BLaER1 treated with 17β-estradiol and CSF1 and Interleukin-3, amounts not matched to agents 10 nM and 100 nM (cell line): ENCODE data around the gene F5.

Experiments used
- H3K27ac ChIP-seq, 11 experiments: shearing (Covaris generic); formaldehyde crosslinking; 2 replicates each; pipeline ENCODE4 v1.8.1; 2022
- H3K27me3 ChIP-seq, 11 experiments: shearing (Covaris generic); formaldehyde crosslinking; 2 replicates each; pipeline ENCODE4 v1.8.1; 2022
- H3K36me3 ChIP-seq, 11 experiments: shearing (Covaris generic); formaldehyde crosslinking; 2 replicates each; pipeline ENCODE4 v1.8.1; 2022
- H3K4me1 ChIP-seq, 10 experiments: shearing (Covaris generic); formaldehyde crosslinking; 2 replicates each; pipeline ENCODE4 v1.8.1; 2022
- H3K4me2 ChIP-seq, 11 experiments: shearing (Covaris generic); formaldehyde crosslinking; 2 replicates each; pipeline ENCODE4 v1.8.1; 2022
- H3K4me3 ChIP-seq, 10 experiments: shearing (Covaris generic); formaldehyde crosslinking; 2 replicates each; pipeline ENCODE4 v1.8.1; 2022
- H3K9ac ChIP-seq, 11 experiments: shearing (Covaris generic); formaldehyde crosslinking; 2 replicates each; pipeline ENCODE4 v1.8.1; 2022
- H3K9me3 ChIP-seq, 11 experiments: shearing (Covaris generic); formaldehyde crosslinking; replicated peaks in 1 of 11; 2 replicates each; pipeline ENCODE4 v1.8.1; 2022
- H4K20me1 ChIP-seq, 11 experiments: shearing (Covaris generic); formaldehyde crosslinking; 2 replicates each; pipeline ENCODE4 v1.8.1; 2022
- Cebpa-rat ChIP-seq, 11 experiments: shearing (Covaris generic); IDR thresholded peaks; 2 replicates each; pipeline ENCODE4 v1.8.1; 2022

F5 gene

DNA sequence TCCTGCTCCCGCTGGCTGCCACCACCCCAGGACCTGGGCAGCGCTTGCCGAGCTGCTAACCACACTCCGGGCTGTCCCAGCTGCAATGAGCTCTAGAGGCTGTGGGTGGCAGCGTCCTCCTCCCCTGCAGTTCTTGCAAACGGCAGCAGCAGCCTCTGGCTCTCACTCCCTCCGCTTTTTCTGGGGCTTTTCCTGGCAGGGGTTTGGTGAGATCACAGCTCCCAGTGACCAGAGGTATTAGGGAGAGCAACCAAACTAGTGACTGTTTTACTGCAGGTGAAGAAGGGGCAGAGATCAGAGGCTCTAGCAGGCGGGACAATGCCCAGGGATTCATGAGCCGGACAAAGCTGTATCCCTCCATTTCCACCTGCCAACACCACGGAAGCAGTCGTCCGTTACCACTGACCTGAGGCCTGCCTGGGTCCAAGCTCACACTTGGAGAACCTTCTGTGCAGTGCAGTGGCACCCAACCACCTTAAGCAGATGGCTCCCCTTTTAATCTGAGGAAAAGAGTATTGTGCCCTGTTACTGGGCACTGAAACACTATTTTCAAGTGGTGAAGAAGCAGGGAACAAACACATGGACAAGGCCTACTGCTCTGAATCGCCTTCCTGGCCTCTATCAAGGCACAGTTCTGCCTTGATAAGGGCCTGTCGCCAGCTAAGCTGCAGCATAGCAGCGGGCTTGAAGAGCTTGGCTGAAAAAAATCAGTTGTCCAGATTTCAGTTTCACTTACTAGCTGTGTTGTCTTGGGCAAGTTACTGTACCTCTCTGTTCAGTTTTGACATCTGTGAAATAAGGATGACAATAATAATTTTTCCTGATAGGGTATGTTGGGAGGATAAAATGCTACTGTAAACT lies at the start of gene F5:
F5 (minus strand) TSS at position 87 of the 861 bp plus-strand sequence. CDS start 95 bp downstream, outside the sequence.
- H3K4me3 ChIP-seq = peak within 1 kb of the TSS in 1 of 10 experiments; percentile 38; a peak in 1 of 20 replicates
- H3K27ac ChIP-seq = peak within 1 kb of the TSS in 1 of 11 experiments; percentile 24; a peak in 1 of 22 replicates
- H3K4me1 ChIP-seq = peaks cover 0 to 23% (median 0%) of the 10 kb centered on the region in 10 experiments; a peak in 9 of 20 replicates
- H4K20me1 ChIP-seq = no peaks in the 10 kb centered on the region
- no peak for TF ChIP-seq Cebpa-rat (IDR thresholded peaks at IDR 0.05)
- H3K4me2 ChIP-seq = peak within 1 kb of the TSS in 6 of 11 experiments; percentile 21 to 82 (median 54); a peak in 9 of 22 replicates
- H3K9me3 ChIP-seq = no peaks in the 10 kb centered on the region
- H3K36me3 ChIP-seq = no peaks in the 10 kb centered on the region
- 0 out of 22 replicates have a peak within 1 kb of the TSS, but pooled peaks of 1 of the 11 experiments have one; percentile 31 for H3K9ac ChIP-seq
- no peaks in the 10 kb centered on the region for H3K27me3 ChIP-seq

DNA sequence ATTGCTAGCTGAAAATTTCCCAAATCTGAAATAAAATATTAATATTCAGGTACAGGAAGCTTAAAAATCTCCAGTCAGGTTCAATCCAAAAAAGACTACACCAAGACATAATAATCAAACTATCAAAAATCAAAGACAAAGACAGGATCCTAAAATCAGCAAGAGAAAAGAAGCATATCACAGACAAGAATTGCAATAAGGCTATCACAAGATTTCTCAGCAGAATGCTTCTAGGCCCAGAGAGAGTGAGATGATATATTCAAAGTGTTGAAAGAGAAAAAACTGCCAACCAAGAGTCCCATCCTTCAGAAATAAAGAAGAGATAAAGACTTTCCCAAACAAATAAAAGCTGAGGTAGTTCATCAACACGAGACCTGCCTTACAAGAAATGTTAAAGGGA lies 48.6 kb upstream of the F5 start:
- Histone ChIP-seq H3K4me3 (no peak overlapping the region), H3K4me1 (no peaks in the 10 kb centered on the region; a peak in 1 of 20 replicates)
- no peak for TF ChIP-seq Cebpa-rat (IDR thresholded peaks at IDR 0.05)

GRCh38 chr1:169634145-169634544 lies 47.9 kb upstream of the F5 start:
- no peaks in the 10 kb centered on the region for H3K27me3 ChIP-seq
- H3K36me3 ChIP-seq = peaks cover 0 to 6% (median 0%) of the 10 kb centered on the region in 11 experiments; a peak in 1 of 22 replicates
- no peaks in the 10 kb centered on the region for H4K20me1 ChIP-seq
- no peak overlapping the region for H3K4me2 ChIP-seq
- no peak overlapping the region; a peak in 1 of 20 replicates for H3K4me3 ChIP-seq
- H3K9me3 ChIP-seq = peaks cover 50 to 74% (median 57%) of the 10 kb centered on the region in 11 experiments
- no peak overlapping the region for H3K27ac ChIP-seq
- TF ChIP-seq Cebpa-rat (IDR thresholded peaks at IDR 0.05) = no peak
- no peak overlapping the region for H3K9ac ChIP-seq
- H3K4me1 ChIP-seq = no peaks in the 10 kb centered on the region; a peak in 1 of 20 replicates

More for the DNA sequence above, 48.6 kb upstream of the F5 start:
- no peaks in the 10 kb centered on the region for H4K20me1 ChIP-seq
- H3K27me3 ChIP-seq = no peaks in the 10 kb centered on the region
- no peak overlapping the region for H3K27ac ChIP-seq
- no peak overlapping the region for H3K4me2 ChIP-seq
- H3K9me3 ChIP-seq = peaks cover 55 to 74% (median 62%) of the 10 kb centered on the region in 11 experiments
- H3K36me3 ChIP-seq = peaks cover 0 to 6% (median 0%) of the 10 kb centered on the region in 11 experiments; a peak in 1 of 22 replicates
- H3K9ac ChIP-seq = no peak overlapping the region

GRCh38 chr1:169631249-169631648 lies 45.0 kb upstream of the F5 start:
- H3K36me3 ChIP-seq = peaks cover 0 to 6% (median 0%) of the 10 kb centered on the region in 11 experiments; a peak in 1 of 22 replicates

DNA sequence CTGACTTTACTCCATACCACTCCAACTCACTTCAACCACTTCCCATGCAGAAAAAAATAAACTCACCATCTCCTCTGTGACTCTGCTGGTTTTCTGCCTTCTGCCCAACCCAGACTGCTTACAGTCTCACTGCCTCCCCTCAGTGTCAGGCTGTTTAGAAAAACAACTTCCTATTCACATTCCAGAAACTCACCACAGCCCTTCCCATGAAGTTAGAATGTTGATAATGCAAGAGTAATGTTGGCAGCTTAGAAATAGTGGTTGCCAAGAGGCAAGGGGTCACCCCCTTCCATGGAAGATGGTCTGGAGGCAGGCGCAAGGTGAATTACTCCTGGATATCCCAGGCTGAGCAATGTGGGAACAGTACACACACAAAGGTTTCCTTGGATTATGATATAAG lies 43.7 kb upstream of the F5 start, which contains the start of gene SELP:
SELP (minus strand) TSS at position 119 of the 400 bp plus-strand sequence; CDS start at position 69, 50 bp downstream.
- no peak for TF ChIP-seq Cebpa-rat (IDR thresholded peaks at IDR 0.05)
- peaks cover 0 to 8% (median 0%) of the 10 kb centered on the region in 10 experiments; a peak in 3 of 20 replicates for H3K4me1 ChIP-seq
- H3K27ac ChIP-seq = no peak within 1 kb of the TSS
- peaks cover 0 to 6% (median 0%) of the 10 kb centered on the region in 11 experiments; a peak in 1 of 22 replicates for H3K36me3 ChIP-seq
- peaks cover 23 to 38% (median 25%) of the 10 kb centered on the region in 11 experiments for H3K9me3 ChIP-seq
- no peaks in the 10 kb centered on the region for H3K27me3 ChIP-seq
- no peak within 1 kb of the TSS for H3K9ac ChIP-seq
- H3K4me3 ChIP-seq = no peak within 1 kb of the TSS
- H4K20me1 ChIP-seq = no peaks in the 10 kb centered on the region
- H3K4me2 ChIP-seq = no peak within 1 kb of the TSS

More at GRCh38 chr1:169631249-169631648, 45.0 kb upstream of the F5 start:
- Histone ChIP-seq H3K4me3 (no peak overlapping the region), H3K27ac (no peak overlapping the region), H3K9ac (no peak overlapping the region), H3K4me2 (no peak overlapping the region), H3K27me3 (no peaks in the 10 kb centered on the region), H3K4me1 (peaks cover 0 to 6% (median 0%) of the 10 kb centered on the region in 10 experiments; a peak in 2 of 20 replicates), H3K9me3 (peaks cover 31 to 48% (median 35%) of the 10 kb centered on the region in 11 experiments), H4K20me1 (no peaks in the 10 kb centered on the region)
- TF ChIP-seq Cebpa-rat (IDR thresholded peaks at IDR 0.05) = no peak

GRCh38 chr1:169624912-169625311 lies 38.6 kb upstream of the F5 start:
- Histone ChIP-seq H3K27ac (no peak overlapping the region), H3K4me1 (peaks cover 0 to 19% (median 0%) of the 10 kb centered on the region in 10 experiments; a peak in 6 of 20 replicates), H3K4me3 (no peak overlapping the region), H4K20me1 (no peaks in the 10 kb centered on the region), H3K9ac (no peak overlapping the region), H3K9me3 (no peaks in the 10 kb centered on the region), H3K27me3 (no peaks in the 10 kb centered on the region), H3K4me2 (peak overlapping the region in 3 of 11 experiments; percentile 7 to 27 (median 22); a peak in 2 of 22 replicates), H3K36me3 (no peaks in the 10 kb centered on the region)
- TF ChIP-seq Cebpa-rat (IDR thresholded peaks at IDR 0.05) = no peak

DNA sequence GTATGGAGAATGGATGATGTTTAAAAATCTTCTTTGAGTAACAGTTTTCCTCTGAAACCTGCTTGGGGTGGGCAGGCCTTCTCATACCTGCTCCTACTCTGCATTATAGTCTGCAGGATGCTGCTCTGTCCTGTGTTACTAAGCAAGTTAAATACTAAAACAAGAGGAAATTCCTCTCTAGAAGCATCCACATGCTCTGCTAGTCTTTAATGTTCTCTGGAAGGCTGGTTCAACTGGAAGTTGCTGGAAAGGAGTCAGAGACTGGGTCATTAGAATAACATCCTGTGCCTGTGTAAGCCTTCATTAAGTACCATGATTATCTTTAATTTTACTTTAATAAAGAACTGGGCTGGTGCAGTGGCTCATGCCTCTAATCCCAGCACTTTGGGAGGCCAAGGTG lies 37.8 kb upstream of the F5 start:
- H4K20me1 ChIP-seq = no peaks in the 10 kb centered on the region
- peaks cover 0 to 19% (median 0%) of the 10 kb centered on the region in 10 experiments; a peak in 6 of 20 replicates for H3K4me1 ChIP-seq
- no peaks in the 10 kb centered on the region for H3K27me3 ChIP-seq
- no peak overlapping the region for H3K27ac ChIP-seq
- no peak overlapping the region for H3K4me3 ChIP-seq
- TF ChIP-seq Cebpa-rat (IDR thresholded peaks at IDR 0.05) = no peak
- no peak overlapping the region for H3K9ac ChIP-seq
- H3K9me3 ChIP-seq = no peaks in the 10 kb centered on the region
- no peak overlapping the region for H3K4me2 ChIP-seq
- no peaks in the 10 kb centered on the region for H3K36me3 ChIP-seq

- no peak overlapping the region for H3K4me3 ChIP-seq
- no peaks in the 10 kb centered on the region for H3K9me3 ChIP-seq
- no peak overlapping the region for H3K9ac ChIP-seq
- no peaks in the 10 kb centered on the region for H4K20me1 ChIP-seq
- H3K36me3 ChIP-seq = no peaks in the 10 kb centered on the region
- H3K4me1 ChIP-seq = peaks cover 0 to 17% (median 0%) of the 10 kb centered on the region in 10 experiments; a peak in 5 of 20 replicates
- H3K4me2 ChIP-seq = peak overlapping the region in 3 of 11 experiments; percentile 18 to 36 (median 21); a peak in 1 of 22 replicates
- H3K27me3 ChIP-seq = no peaks in the 10 kb centered on the region
- no peak overlapping the region for H3K27ac ChIP-seq
- no peak for TF ChIP-seq Cebpa-rat (IDR thresholded peaks at IDR 0.05)
Measured at GRCh38 chr1:169623132-169623926, 37.0 kb upstream of the F5 start.
